Ishikawa (cell line): ENCODE measurements around the gene OLFML1.

Experiments
- CEBPB ChIP-seq: IDR thresholded peaks from 2 replicates; pipeline ENCODE4 v1.6.1; 2012
- CREB1 ChIP-seq: IDR thresholded peaks from 2 replicates; pipeline ENCODE4 v1.6.1; 2012; ENCODE audit warnings: low read depth
- EGR1 ChIP-seq: IDR thresholded peaks from 2 replicates; pipeline ENCODE4 v1.6.1; 2012
- EP300 ChIP-seq: IDR thresholded peaks from 2 replicates; pipeline ENCODE4 v1.6.1; 2012; ENCODE audit warnings: borderline replicate concordance
- FOXM1 ChIP-seq: IDR thresholded peaks from 2 replicates; pipeline ENCODE4 v1.6.1; 2012; ENCODE audit warnings: low read depth, borderline replicate concordance
- MAX ChIP-seq: IDR thresholded peaks from 2 replicates; pipeline ENCODE4 v1.6.1; 2012
- NFIC ChIP-seq: IDR thresholded peaks from 2 replicates; pipeline ENCODE4 v1.6.1; 2012
- RAD21 ChIP-seq: IDR thresholded peaks from 2 replicates; pipeline ENCODE4 v1.6.1; 2012; ENCODE audit warnings: low read depth
- REST ChIP-seq: IDR thresholded peaks from 2 replicates; pipeline ENCODE4 v1.6.1; 2012; ENCODE audit warnings: low read depth, mild to moderate bottlenecking
- TAF1 ChIP-seq: IDR thresholded peaks from 2 replicates; pipeline ENCODE4 v1.6.1; 2012; ENCODE audit warnings: low read depth, mild to moderate bottlenecking
- TCF12 ChIP-seq: IDR thresholded peaks from 2 replicates; pipeline ENCODE4 v1.6.1; 2012; ENCODE audit warnings: low read depth
- TEAD4 ChIP-seq: IDR thresholded peaks from 2 replicates; pipeline ENCODE4 v1.6.1; 2012
- USF1 ChIP-seq: IDR thresholded peaks from 2 replicates; pipeline ENCODE4 v1.6.1; 2012
- YY1 ChIP-seq: IDR thresholded peaks from 2 replicates; pipeline ENCODE4 v1.6.1; 2012; ENCODE audit warnings: low read depth
- ZBTB7A ChIP-seq: IDR thresholded peaks from 2 replicates; pipeline ENCODE4 v1.6.1; 2012; ENCODE audit warnings: low read depth

OLFML1 gene

GRCh38 chr11:7525424-7525823 lies 40.1 kb downstream of the OLFML1 start:
- TF ChIP-seq REST (no peak), FOXM1 (no peak), USF1 (no peak), TCF12 (no peak), TAF1 (no peak), CEBPB (no peak)

GRCh38 chr11:7527029-7527428 lies 41.7 kb downstream of the OLFML1 start:
- TF ChIP-seq TCF12 (no peak), CREB1 (no peak), EP300 (no peak), TAF1 (no peak), USF1 (no peak), FOXM1 (no peak), TEAD4 (no peak), NFIC (no peak), CEBPB (no peak), MAX (no peak), EGR1 (no peak), REST (no peak), YY1 (no peak), RAD21 (no peak), ZBTB7A (no peak)

GRCh38 chr11:7528514-7529049 lies 43.3 kb downstream of the OLFML1 start:
- TF ChIP-seq NFIC, result no peak
- TF ChIP-seq FOXM1, result no peak
- TF ChIP-seq YY1, result no peak

- no peak for TF ChIP-seq FOXM1
- TF ChIP-seq TAF1, result no peak
- TF ChIP-seq EP300, result no peak
- TF ChIP-seq USF1, result no peak
- no peak for TF ChIP-seq YY1
- no peak for TF ChIP-seq TCF12
- no peak for TF ChIP-seq CREB1
- no peak for TF ChIP-seq REST
- no peak for TF ChIP-seq TEAD4
- no peak for TF ChIP-seq MAX
- no peak for TF ChIP-seq EGR1
- no peak for TF ChIP-seq ZBTB7A
- TF ChIP-seq CEBPB, result no peak
- TF ChIP-seq RAD21, result no peak
- TF ChIP-seq NFIC, result no peak
Observed at GRCh38 chr11:7530013-7530640, 44.8 kb downstream of the OLFML1 start.
